T-cell (primary cell): ENCODE measurements around the gene ZKSCAN7. TPM values are rescaled to one million over a fixed set of nuclear protein-coding genes. Genes with fewer than 3 reads are reported as not detected.

Experiments used
- ATAC-seq, 4 experiments: fragments of 200-7000 bp in 3 of 4; fragments of 150-1000 bp in 1 of 4; cut with Tn5 transposase; replicated peaks in 1 of 4; 1 replicate in 3 of 4; 2 replicates in 1 of 4; pipeline ENCODE4 v1.10.0; 2021; ENCODE audit warnings: moderate library complexity in 3 of 4, mild to moderate bottlenecking in 2 of 4, moderate number of reproducible peaks in 1 of 4
- CTCF ChIA-PET, 2 donors: fragments of 300-600 bp; sonication (Branson Sonifier 250); formaldehyde crosslinking; loops; one replicate each; lab custom pipeline; 2022; ENCODE audit warnings: antibody characterized with exemption in 2 of 2; lab: Charles Lee
- POLR2A ChIA-PET, 2 donors: fragments of 300-600 bp; sonication (Branson Sonifier 250); formaldehyde crosslinking; loops; one replicate each; lab custom pipeline; 2022; ENCODE audit warnings: antibody characterized with exemption in 2 of 2; lab: Charles Lee
- DNase-seq, 35 experiments: peaks; one replicate each; pipeline versions ENCODE4 v3.0.0 to v3.0.0-alpha.2; 2013 to 2023
- H3K27ac ChIP-seq: one replicate; pipeline ENCODE4 v1.5.1; 2013; ENCODE audit warnings: low read length
- H3K27me3 ChIP-seq, 2 experiments: replicated peaks in 1 of 2; 1 replicate in 1 of 2; 2 replicates in 1 of 2; pipeline versions ENCODE4 v1.6.1 to v1.7.0; 2013; ENCODE audit warnings: low read length in 1 of 2, mixed read lengths in 1 of 2; ENCODE audit not compliant: control insufficient read depth in 2 of 2, insufficient read depth in 2 of 2; ENCODE audit errors: extremely low read depth in 1 of 2
- H3K36me3 ChIP-seq, 2 donors: 1 replicate in 1 of 2; 2 replicates in 1 of 2; pipeline versions ENCODE4 v1.6.1 to v1.7.0; 2013; ENCODE audit warnings: low read length in 1 of 2; ENCODE audit not compliant: control insufficient read depth in 2 of 2, insufficient read depth in 1 of 2; ENCODE audit errors: extremely low read depth in 1 of 2
- H3K4me1 ChIP-seq, 2 experiments: 1 replicate in 1 of 2; 2 replicates in 1 of 2; pipeline versions ENCODE4 v1.6.1 to v1.7.0; 2013; ENCODE audit warnings: low read length in 2 of 2, mixed read lengths in 1 of 2; ENCODE audit not compliant: insufficient read depth in 2 of 2, control insufficient read depth in 1 of 2; ENCODE audit errors: extremely low read depth in 1 of 2
- H3K4me3 ChIP-seq, 2 donors: 1 replicate in 1 of 2; 2 replicates in 1 of 2; pipeline versions ENCODE4 v1.5.1 to v1.7.0; 2013; ENCODE audit warnings: mild to moderate bottlenecking in 2 of 2, low read length in 1 of 2, moderate library complexity in 1 of 2; ENCODE audit not compliant: control insufficient read depth in 1 of 2; ENCODE audit errors: extremely low read depth in 1 of 2
- H3K9me3 ChIP-seq: 2 replicates; pipeline ENCODE4 v1.7.0; 2013
- H3K27ac Mint-ChIP-seq, 2 donors: one replicate each; pipeline ENCODE4 v1.8.0; 2020 to 2021; ENCODE audit warnings: mild to moderate bottlenecking in 2 of 2, mixed read lengths in 2 of 2
- H3K27me3 Mint-ChIP-seq, 2 donors: one replicate each; pipeline ENCODE4 v1.8.0; 2021 to 2022; ENCODE audit warnings: mixed read lengths in 2 of 2
- H3K36me3 Mint-ChIP-seq: one replicate; pipeline ENCODE4 v1.8.0; 2021; ENCODE audit warnings: mixed read lengths
- H3K4me1 Mint-ChIP-seq, 3 donors: one replicate each; pipeline ENCODE4 v1.8.0; 2020 to 2022; ENCODE audit warnings: mixed read lengths in 3 of 3, mild to moderate bottlenecking in 1 of 3
- H3K4me3 Mint-ChIP-seq, 3 donors: one replicate each; pipeline ENCODE4 v1.8.0; 2020 to 2022; ENCODE audit warnings: mild to moderate bottlenecking in 3 of 3, mixed read lengths in 3 of 3, moderate library complexity in 3 of 3
- H3K9me3 Mint-ChIP-seq, 3 donors: one replicate each; pipeline ENCODE4 v1.8.0; 2020 to 2022; ENCODE audit warnings: mixed read lengths in 3 of 3
- WGBS: methylation state at CpG from one replicate; pipeline ENCODE4 v1.1.5; 2013; ENCODE audit warnings: missing lambda C conversion rate; ENCODE audit not compliant: insufficient coverage; 5-methylcytosine and 5-hydroxymethylcytosine counted together
- total RNA-seq, 35 experiments: library from RNA in 6 of 35; stranded (reverse) in 6 of 35; fragments of 120-200 nt in 1 of 35; gene quantifications; one replicate each; pipeline versions ENCODE4 v1.2.1 to v1.2.4 and lab custom pipeline; 2013 to 2026

The ZKSCAN7 gene
- total RNA-seq, 5 donors from 2014 or later (not counting 1 experiment from before 2014, with no cell fraction given) = 1.3 to 6.0 (median 4.2) TPM

- Histone ChIP-seq H3K4me1 (peaks cover 0 to 9% of the 10 kb centered on the region in 2 experiments), H3K4me3 (peak within 1 kb of the TSS; percentile 37 to 65), H3K36me3 (no peaks in the 10 kb centered on the region), H3K27me3 (peaks cover 0 to 17% of the 10 kb centered on the region in 2 experiments), H3K9me3 (no peaks in the 10 kb centered on the region), H3K27ac (no peak within 1 kb of the TSS)
- no peak within 1 kb of the TSS for H3K27ac Mint-ChIP-seq
- peak; percentile 40 to 55 (median 50) for ATAC-seq
- peaks cover 8 to 16% (median 14%) of the 10 kb centered on the region in 3 donors for H3K4me1 Mint-ChIP-seq
- peaks cover 11 to 15% (median 11%) of the 10 kb centered on the region in 3 donors for H3K9me3 Mint-ChIP-seq
- WGBS = 9% methylated on average over 39 of the region's 41 CpGs
- H3K4me3 Mint-ChIP-seq = peak within 1 kb of the TSS; percentile 25 to 68 (median 58)
- H3K27me3 Mint-ChIP-seq = peaks cover 38 to 55% of the 10 kb centered on the region in 2 donors
- CTCF ChIA-PET = interaction anchor here in 1 of 2 donors (0.6 kb wide), 1 partner anchor 18 kb away, joined by 5 read pairs; no protein-coding TSS in a partner anchor
- POLR2A ChIA-PET = no interaction called here
- DNase-seq = peak in 5 of 35 experiments; percentile 0 to 16 (median 1)
- peaks cover 25% of the 10 kb centered on the region for H3K36me3 Mint-ChIP-seq
These were observed 29.9 kb downstream of the ZKSCAN7 start, which contains the start of gene ZNF660 for GRCh38 chr3:44584646-44585501. Gene ZNF660, plus strand, starts transcription at chr3:44584964. Its CDS starts 9,230 bp downstream, at chr3:44594194.

DNA sequence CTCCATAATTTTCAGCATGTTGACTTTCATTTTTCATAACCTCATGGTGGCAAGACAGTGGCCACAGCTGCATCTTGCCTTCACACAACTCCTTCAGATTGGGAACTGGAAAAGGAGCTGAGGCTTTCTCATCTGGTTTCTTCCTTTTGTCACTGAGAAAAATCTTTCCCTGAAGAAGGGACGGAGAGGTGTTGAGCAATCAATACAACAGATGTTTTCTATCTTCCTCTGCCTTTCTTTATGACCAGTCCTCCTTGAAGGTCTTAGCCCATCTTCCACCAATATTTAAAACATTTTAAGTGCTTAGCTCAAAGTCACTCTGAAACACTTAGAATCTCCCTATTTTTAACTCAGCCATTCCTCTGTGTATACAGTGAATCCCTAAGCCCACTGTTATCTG, 41.6 kb downstream of the ZKSCAN7 start:
- Mint-ChIP-seq H3K27ac (no peak overlapping the region), H3K27me3 (peaks cover under 1 to 2% of the 10 kb centered on the region in 2 donors), H3K9me3 (peaks cover 16 to 34% (median 30%) of the 10 kb centered on the region in 3 donors), H3K4me1 (no peaks in the 10 kb centered on the region), H3K4me3 (no peak overlapping the region), H3K36me3 (peaks cover 13% of the 10 kb centered on the region)
- Histone ChIP-seq H3K27ac (no peak overlapping the region), H3K9me3 (no peaks in the 10 kb centered on the region), H3K27me3 (no peaks in the 10 kb centered on the region), H3K4me3 (no peak overlapping the region), H3K4me1 (no peaks in the 10 kb centered on the region), H3K36me3 (no peaks in the 10 kb centered on the region)
- CTCF ChIA-PET = no interaction called here
- no peak for DNase-seq
- ATAC-seq = no peak
- POLR2A ChIA-PET = no interaction called here
- WGBS = 100% methylated on average over 1 of the region's 1 CpG

DNA sequence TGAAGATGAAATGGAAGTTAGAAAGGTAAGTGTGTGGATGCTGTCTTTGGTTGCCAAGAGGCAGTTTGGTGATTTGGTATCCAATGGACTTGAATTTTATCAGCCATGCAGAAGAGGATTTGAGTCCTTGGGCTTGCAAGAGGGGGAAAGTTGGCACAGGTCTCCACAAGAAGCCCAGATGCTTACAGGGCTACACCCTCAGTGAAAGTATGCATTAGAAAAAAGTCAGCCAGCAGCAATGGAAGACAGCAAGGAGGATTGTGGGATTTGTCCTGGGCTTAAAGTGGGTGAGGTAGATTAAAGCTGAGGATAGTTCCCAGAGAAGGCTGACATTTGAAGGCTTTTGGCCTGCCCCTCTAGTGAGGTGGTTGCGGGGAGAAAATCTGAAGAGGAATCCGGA, 46.8 kb downstream of the ZKSCAN7 start:
- ATAC-seq (no peak), DNase-seq (no peak)
- WGBS = no CpG with 5 or more reads among the region's 2 CpGs
- Mint-ChIP-seq H3K9me3 (peaks cover 0 to 6% (median 5%) of the 10 kb centered on the region in 3 donors), H3K4me1 (no peaks in the 10 kb centered on the region), H3K27me3 (peaks cover 2 to 8% of the 10 kb centered on the region in 2 donors), H3K36me3 (peaks cover 10% of the 10 kb centered on the region), H3K27ac (no peak overlapping the region), H3K4me3 (no peak overlapping the region)
- Histone ChIP-seq H3K4me3 (no peak overlapping the region), H3K9me3 (no peaks in the 10 kb centered on the region), H3K4me1 (no peaks in the 10 kb centered on the region), H3K36me3 (no peaks in the 10 kb centered on the region), H3K27ac (no peak overlapping the region), H3K27me3 (no peaks in the 10 kb centered on the region)
- CTCF ChIA-PET = no interaction called here
- POLR2A ChIA-PET = no interaction called here

- Mint-ChIP-seq H3K4me3 (no peak overlapping the region), H3K27ac (no peak overlapping the region), H3K9me3 (no peaks in the 10 kb centered on the region), H3K36me3 (peaks cover 7% of the 10 kb centered on the region), H3K4me1 (no peaks in the 10 kb centered on the region), H3K27me3 (peaks cover 0 to 6% of the 10 kb centered on the region in 2 donors)
- H3K27ac ChIP-seq = no peak overlapping the region
- CTCF ChIA-PET = no interaction called here
- POLR2A ChIA-PET = no interaction called here
- H3K4me3 ChIP-seq = no peak overlapping the region
- no peak for ATAC-seq
- peaks cover 0 to 7% of the 10 kb centered on the region in 2 experiments for H3K27me3 ChIP-seq
- H3K36me3 ChIP-seq = no peaks in the 10 kb centered on the region
- H3K9me3 ChIP-seq = no peaks in the 10 kb centered on the region
- no peak for DNase-seq
- H3K4me1 ChIP-seq = no peaks in the 10 kb centered on the region
These were observed 57.7 kb downstream of the ZKSCAN7 start for GRCh38 chr3:44612678-44613077.

Other genes starting within 250 kb of the ZKSCAN7 start
- gene TCAIM, start 216.4 kb upstream of the ZKSCAN7 start, total RNA-seq = 10 to 100 TPM in 4 of 5 donors, 1 to 10 TPM in 1; 8.4 to 16.5 (median 13.4) TPM
- gene ZNF445, start 77.5 kb upstream of the ZKSCAN7 start, total RNA-seq = 10 to 100 TPM; 14.1 to 34.8 (median 29.6) TPM
- under 1 TPM; 0.23 to 0.95 (median 0.60) TPM for gene ZNF660, start 29.8 kb downstream of the ZKSCAN7 start, total RNA-seq
- 10 to 100 TPM in 3 of 5 donors, 1 to 10 TPM in 2; 8.2 to 16.0 (median 14.4) TPM for gene ZNF197, start 69.8 kb downstream of the ZKSCAN7 start, total RNA-seq
- gene ZNF35, start 93.5 kb downstream of the ZKSCAN7 start, total RNA-seq = 1 to 10 TPM; 2.2 to 3.5 (median 3.0) TPM
- gene ZNF502, start 157.5 kb downstream of the ZKSCAN7 start, total RNA-seq = 1 to 10 TPM; 1.9 to 4.6 (median 2.7) TPM
- gene ZNF501, start 174.4 kb downstream of the ZKSCAN7 start, total RNA-seq = 1 to 10 TPM in 4 of 5 donors, under 1 TPM in 1; 0.65 to 7.5 (median 4.6) TPM
- gene KIAA1143, start 206.4 kb downstream of the ZKSCAN7 start, total RNA-seq = 10 to 100 TPM; 28.5 to 32.8 (median 29.9) TPM
- under 1 TPM; 0.26 to 0.82 (median 0.43) TPM for gene KIF15, start 206.6 kb downstream of the ZKSCAN7 start, total RNA-seq